Body of pancreas (tissue), 4 donors: ENCODE results near the gene SLC7A7. TPM values are rescaled to one million over a fixed set of nuclear protein-coding genes. Genes with fewer than 3 reads are reported as not detected.
A peak's percentile ranks its signal among the peaks of the same experiment; 100 is the strongest.

ENCODE experiments used
- ATAC-seq: fragments of 150-250 bp; one replicate; pipeline ENCODE4 v1.9.1; 2016
- DNase-seq, 4 donors: peaks; one replicate each; pipeline ENCODE4 v3.0.0-alpha.2; 2019
- H3K27ac ChIP-seq, 4 donors: fragments of 200-600 bp; sonication (generic); 1 replicate in 3 of 4; 2 replicates in 1 of 4; pipeline versions ENCODE4 v1.5.1 to v1.6.1; 2016 to 2019; ENCODE audit warnings: mild to moderate bottlenecking in 1 of 4, mixed read lengths in 1 of 4, moderate library complexity in 1 of 4
- H3K27me3 ChIP-seq, 2 donors: fragments of 200-600 bp; sonication (generic); one replicate each; pipeline ENCODE4 v1.6.0; 2016; ENCODE audit warnings: mild to moderate bottlenecking in 1 of 2
- H3K36me3 ChIP-seq, 2 donors: fragments of 200-600 bp; sonication (generic); replicated peaks in 1 of 2; 2 replicates each; pipeline ENCODE4 v1.5.1; 2016; ENCODE audit warnings: low read depth in 2 of 2; ENCODE audit not compliant: insufficient read depth in 1 of 2
- H3K4me1 ChIP-seq: fragments of 200-600 bp; sonication (generic); one replicate; pipeline ENCODE4 v1.6.0; 2016
- H3K4me3 ChIP-seq, 2 donors: fragments of 200-600 bp; sonication (generic); 1 replicate in 1 of 2; 2 replicates in 1 of 2; pipeline ENCODE4 v1.5.1; 2016 to 2019
- H3K9me3 ChIP-seq, 3 donors: fragments of 200-600 bp; sonication (generic); 1 replicate in 2 of 3; 2 replicates in 1 of 3; pipeline ENCODE4 v1.5.1; 2016
- POLR2A ChIP-seq, 3 donors: fragments of 450-650 bp; IDR thresholded peaks; one replicate each; pipeline ENCODE4 v1.6.1; 2016; ENCODE audit warnings: antibody characterized with exemption in 3 of 3, mild to moderate bottlenecking in 2 of 3
- WGBS, 2 donors: methylation state at CpG; one replicate each; pipeline ENCODE4 v1.1.5; 2017; 5-methylcytosine and 5-hydroxymethylcytosine counted together
- intact Hi-C: fragments of 100-400 bp; cut with DNase I; formaldehyde crosslinking; loops from one replicate; pipeline ENCODE4 v1.15.1; 2023
- total RNA-seq, 2 donors: library from RNA; depleted of rRNA; stranded (reverse); fragments of >200 nt; gene quantifications; one replicate each; pipeline ENCODE4 v1.1.0, GENCODE V29; 2016
- TF ChIP-seq, protein P1 (sequence below), 7 experiments: fragments of 450-650 bp in 4 of 7; fragments of 200-600 bp in 3 of 7; sonication (generic) in 3 of 7; IDR thresholded peaks; one replicate each; pipeline ENCODE4 v1.5.1; 2016 to 2019; ENCODE audit warnings: antibody characterized with exemption in 7 of 7

The SLC7A7 gene
- total RNA-seq, 2 donors from 2014 or later = 6.9 to 16.6 TPM

DNA sequence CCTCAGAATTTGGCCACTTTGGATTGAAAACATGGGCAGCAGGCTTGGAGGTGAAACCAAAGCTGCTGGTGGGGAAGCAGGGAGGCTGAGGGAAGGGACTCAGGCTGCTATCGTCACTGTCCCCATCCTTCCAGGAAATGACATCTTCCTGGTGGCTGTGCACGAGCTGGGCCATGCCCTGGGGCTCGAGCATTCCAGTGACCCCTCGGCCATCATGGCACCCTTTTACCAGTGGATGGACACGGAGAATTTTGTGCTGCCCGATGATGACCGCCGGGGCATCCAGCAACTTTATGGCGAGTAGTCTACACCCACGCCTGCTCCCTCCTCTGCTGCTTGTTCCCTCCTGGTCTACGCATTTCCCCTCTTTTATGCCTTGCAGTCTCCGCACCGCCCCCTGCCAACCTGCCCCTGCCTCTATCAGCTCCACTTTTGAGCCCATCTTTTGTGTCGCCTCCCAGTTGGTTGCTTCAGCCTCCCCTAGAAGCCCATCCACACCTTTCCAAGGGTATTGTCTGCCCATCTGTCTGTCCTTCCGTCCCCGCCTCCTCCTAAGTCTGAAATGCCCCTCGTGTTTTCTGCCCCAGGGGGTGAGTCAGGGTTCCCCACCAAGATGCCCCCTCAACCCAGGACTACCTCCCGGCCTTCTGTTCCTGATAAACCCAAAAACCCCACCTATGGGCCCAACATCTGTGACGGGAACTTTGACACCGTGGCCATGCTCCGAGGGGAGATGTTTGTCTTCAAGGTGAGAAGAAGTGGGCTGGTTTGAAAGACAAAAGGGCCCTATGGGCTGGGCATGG lies 28.1 kb upstream of the SLC7A7 start:
- H3K36me3 ChIP-seq = peaks cover 12 to 20% of the 10 kb centered on the region in 2 donors
- no peak overlapping the region for H3K4me3 ChIP-seq
- H3K27me3 ChIP-seq = no peaks in the 10 kb centered on the region
- intact Hi-C loops = no loop called here
- WGBS, 2 donors = 85 to 88% methylated on average over 21 of the region's 21 CpGs
- TF ChIP-seq, protein P1, sequence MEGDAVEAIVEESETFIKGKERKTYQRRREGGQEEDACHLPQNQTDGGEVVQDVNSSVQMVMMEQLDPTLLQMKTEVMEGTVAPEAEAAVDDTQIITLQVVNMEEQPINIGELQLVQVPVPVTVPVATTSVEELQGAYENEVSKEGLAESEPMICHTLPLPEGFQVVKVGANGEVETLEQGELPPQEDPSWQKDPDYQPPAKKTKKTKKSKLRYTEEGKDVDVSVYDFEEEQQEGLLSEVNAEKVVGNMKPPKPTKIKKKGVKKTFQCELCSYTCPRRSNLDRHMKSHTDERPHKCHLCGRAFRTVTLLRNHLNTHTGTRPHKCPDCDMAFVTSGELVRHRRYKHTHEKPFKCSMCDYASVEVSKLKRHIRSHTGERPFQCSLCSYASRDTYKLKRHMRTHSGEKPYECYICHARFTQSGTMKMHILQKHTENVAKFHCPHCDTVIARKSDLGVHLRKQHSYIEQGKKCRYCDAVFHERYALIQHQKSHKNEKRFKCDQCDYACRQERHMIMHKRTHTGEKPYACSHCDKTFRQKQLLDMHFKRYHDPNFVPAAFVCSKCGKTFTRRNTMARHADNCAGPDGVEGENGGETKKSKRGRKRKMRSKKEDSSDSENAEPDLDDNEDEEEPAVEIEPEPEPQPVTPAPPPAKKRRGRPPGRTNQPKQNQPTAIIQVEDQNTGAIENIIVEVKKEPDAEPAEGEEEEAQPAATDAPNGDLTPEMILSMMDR (IDR thresholded peaks at IDR 0.05) = no peak
- no peak for TF ChIP-seq POLR2A (IDR thresholded peaks at IDR 0.05)
- no peak overlapping the region for H3K27ac ChIP-seq
- peaks cover 13% of the 10 kb centered on the region for H3K4me1 ChIP-seq
- ATAC-seq (no peak), DNase-seq (no peak)
- H3K9me3 ChIP-seq = no peaks in the 10 kb centered on the region

DNA sequence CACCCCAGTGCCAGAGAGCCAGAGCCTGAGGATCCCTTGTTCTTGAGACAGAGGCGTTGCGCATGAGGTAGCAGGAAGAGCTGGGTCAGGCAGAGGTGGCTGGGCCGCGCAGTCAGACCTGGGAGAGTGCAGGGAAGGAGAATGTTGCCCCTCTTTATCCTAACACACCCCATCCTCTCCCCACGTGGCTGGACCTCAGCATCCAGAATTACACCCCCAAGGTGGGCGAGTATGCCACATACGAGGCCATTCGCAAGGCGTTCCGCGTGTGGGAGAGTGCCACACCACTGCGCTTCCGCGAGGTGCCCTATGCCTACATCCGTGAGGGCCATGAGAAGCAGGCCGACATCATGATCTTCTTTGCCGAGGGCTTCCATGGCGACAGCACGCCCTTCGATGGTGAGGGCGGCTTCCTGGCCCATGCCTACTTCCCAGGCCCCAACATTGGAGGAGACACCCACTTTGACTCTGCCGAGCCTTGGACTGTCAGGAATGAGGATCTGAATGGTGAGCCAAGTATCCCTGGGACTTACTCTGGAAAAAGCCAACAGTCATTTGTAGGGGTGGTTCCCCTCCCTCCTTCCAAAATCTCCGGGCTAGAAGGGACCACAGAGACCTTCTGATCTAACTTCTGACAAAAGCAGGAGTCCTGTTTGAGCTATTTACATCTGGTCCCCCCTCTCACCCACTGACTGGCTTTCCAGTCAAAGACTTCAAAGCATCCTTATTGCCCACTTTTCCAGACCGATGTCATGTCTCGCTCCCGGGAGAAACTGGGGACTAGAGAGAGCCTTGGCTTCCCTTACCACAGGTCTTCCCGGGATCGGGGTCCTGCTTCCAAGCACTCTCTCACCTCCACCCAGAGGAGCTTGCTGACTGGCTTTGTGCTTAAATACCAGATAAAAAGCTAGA lies 27.2 kb upstream of the SLC7A7 start:
- Histone ChIP-seq H3K9me3 (no peaks in the 10 kb centered on the region), H3K27ac (no peak overlapping the region), H3K27me3 (no peaks in the 10 kb centered on the region), H3K36me3 (peaks cover 12 to 20% of the 10 kb centered on the region in 2 donors), H3K4me3 (no peak overlapping the region), H3K4me1 (peaks cover 20% of the 10 kb centered on the region)
- TF ChIP-seq, protein P1 (IDR thresholded peaks at IDR 0.05) = no peak
- no peak for TF ChIP-seq POLR2A (IDR thresholded peaks at IDR 0.05)
- no peak for DNase-seq
- no peak for ATAC-seq
- 88 to 94% methylated on average over 21 to 28 of the region's 28 CpGs for WGBS, 2 donors
- intact Hi-C loops = no loop called here

DNA sequence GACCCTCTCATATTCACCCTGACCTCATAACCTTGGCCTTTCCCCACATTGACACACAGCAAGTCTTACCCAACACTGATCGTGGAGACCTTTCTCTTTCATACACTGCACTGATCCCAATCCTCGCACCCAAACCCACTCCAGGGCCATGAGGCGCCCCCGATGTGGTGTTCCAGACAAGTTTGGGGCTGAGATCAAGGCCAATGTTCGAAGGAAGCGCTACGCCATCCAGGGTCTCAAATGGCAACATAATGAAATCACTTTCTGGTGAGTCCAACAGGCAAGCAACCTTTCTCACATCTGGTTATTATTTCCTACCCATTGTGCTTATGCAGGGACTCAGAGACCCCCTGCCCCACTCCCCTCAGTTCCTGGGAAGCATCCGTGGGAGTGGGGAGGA lies 26.5 kb upstream of the SLC7A7 start:
- DNase-seq (no peak), ATAC-seq (no peak)
- no peaks in the 10 kb centered on the region for H3K9me3 ChIP-seq
- no peaks in the 10 kb centered on the region for H3K27me3 ChIP-seq
- H3K4me3 ChIP-seq = no peak overlapping the region
- H3K36me3 ChIP-seq = peaks cover 12 to 20% of the 10 kb centered on the region in 2 donors
- TF ChIP-seq, protein P1 (IDR thresholded peaks at IDR 0.05) = no peak
- TF ChIP-seq POLR2A (IDR thresholded peaks at IDR 0.05) = no peak
- H3K4me1 ChIP-seq = peaks cover 20% of the 10 kb centered on the region
- intact Hi-C loops = no loop called here
- 94 to 95% methylated on average over 2 to 8 of the region's 8 CpGs for WGBS, 2 donors
- no peak overlapping the region for H3K27ac ChIP-seq

DNA sequence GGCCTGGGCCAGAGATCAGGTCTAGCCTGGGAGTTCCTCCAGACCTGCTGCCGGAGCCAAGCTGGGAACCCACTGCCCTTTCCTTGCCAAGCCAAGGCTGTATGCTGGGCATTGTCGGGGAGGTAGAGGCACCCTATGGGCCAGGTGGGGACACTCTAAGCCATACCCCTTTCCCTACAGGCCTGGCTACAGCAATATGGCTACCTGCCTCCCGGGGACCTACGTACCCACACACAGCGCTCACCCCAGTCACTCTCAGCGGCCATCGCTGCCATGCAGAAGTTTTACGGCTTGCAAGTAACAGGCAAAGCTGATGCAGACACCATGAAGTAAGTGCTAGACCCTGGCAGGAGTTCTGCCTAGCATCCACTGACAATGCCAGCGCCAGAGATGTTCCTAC lies 26.1 kb upstream of the SLC7A7 start:
- WGBS, 2 donors = 95 to 96% methylated on average over 6 to 9 of the region's 9 CpGs
- Histone ChIP-seq H3K4me3 (no peak overlapping the region), H3K4me1 (peaks cover 20% of the 10 kb centered on the region), H3K27ac (no peak overlapping the region), H3K9me3 (no peaks in the 10 kb centered on the region), H3K27me3 (no peaks in the 10 kb centered on the region), H3K36me3 (peaks cover 12 to 20% of the 10 kb centered on the region in 2 donors)
- ATAC-seq (no peak), DNase-seq (peak in 1 of 4 donors; percentile 8)
- intact Hi-C loops = no loop called here
- TF ChIP-seq POLR2A (IDR thresholded peaks at IDR 0.05) = no peak
- TF ChIP-seq, protein P1 (IDR thresholded peaks at IDR 0.05) = no peak
